Chondrocyte (in vitro differentiated cells): Measurements from ENCODE around the gene CFHR4. TPM values are rescaled to one million over a fixed set of nuclear protein-coding genes. Genes with fewer than 3 reads are reported as not detected.
"Not testable (repeated sequence)": the region's sequence is repeated elsewhere in the genome, so short reads cannot be mapped to it uniquely, and the experiment has no call there.

Experiments used
- DNase-seq: peaks from one replicate; pipeline ENCODE4 v3.0.0; 2021; ENCODE audit warnings: mixed read lengths, low spot score
- H3K27ac Mint-ChIP-seq: one replicate; pipeline ENCODE4 v1.8.0; 2021; ENCODE audit warnings: mild to moderate bottlenecking, moderate library complexity, mixed read lengths; ENCODE audit not compliant: unreplicated experiment
- H3K27me3 Mint-ChIP-seq: 2 replicates; pipeline ENCODE4 v1.8.0; 2021; ENCODE audit warnings: low read depth, mixed read lengths
- H3K36me3 Mint-ChIP-seq: 2 replicates; pipeline ENCODE4 v1.8.0; 2021; ENCODE audit warnings: low read depth, mixed read lengths
- H3K4me1 Mint-ChIP-seq: 2 replicates; pipeline ENCODE4 v1.8.0; 2021; ENCODE audit warnings: low read depth, mild to moderate bottlenecking, mixed read lengths
- H3K4me3 Mint-ChIP-seq: one replicate; pipeline ENCODE4 v1.8.0; 2021; ENCODE audit warnings: mild to moderate bottlenecking, moderate library complexity, mixed read lengths; ENCODE audit not compliant: unreplicated experiment
- H3K9me3 Mint-ChIP-seq: 2 replicates; pipeline ENCODE4 v1.8.0; 2021; ENCODE audit warnings: low read depth, mixed read lengths
- CTCF ChIP-seq: fragments of 200-600 bp; sonication (generic); IDR thresholded peaks from 2 replicates; pipeline ENCODE4 v1.5.0; 2021; ENCODE audit warnings: antibody characterized with exemption, mild to moderate bottlenecking, moderate library complexity
- total RNA-seq: library from RNA; stranded (reverse); gene quantifications from 3 replicates; pipeline ENCODE4 v1.2.1, GENCODE V29; 2021

CFHR4 gene
- total RNA-seq, 1 donor from 2014 or later, result not detected

- Mint-ChIP-seq H3K4me3 (no peak overlapping the region), H3K4me1 (no peaks in the 10 kb centered on the region), H3K36me3 (no peaks in the 10 kb centered on the region), H3K27ac (no peak overlapping the region), H3K27me3 (peaks cover 3% of the 10 kb centered on the region), H3K9me3 (no peaks in the 10 kb centered on the region)
- TF ChIP-seq CTCF, result peak; percentile 29
- DNase-seq, result no peak
Measured at GRCh38 chr1:196902344-196902743, 14.5 kb downstream of the CFHR4 start.

- H3K27me3 Mint-ChIP-seq, result peaks cover 7% of the 10 kb centered on the region
- H3K36me3 Mint-ChIP-seq, result no peaks in the 10 kb centered on the region
- TF ChIP-seq CTCF, result peak; percentile 22
- H3K4me1 Mint-ChIP-seq, result no peaks in the 10 kb centered on the region
- H3K27ac Mint-ChIP-seq, result no peak overlapping the region
- no peaks in the 10 kb centered on the region for H3K9me3 Mint-ChIP-seq
- DNase-seq, result no peak
- H3K4me3 Mint-ChIP-seq, result no peak overlapping the region
Measured at GRCh38 chr1:196910215-196910614, 22.4 kb downstream of the CFHR4 start.

GRCh38 chr1:196912283-196912682, 24.4 kb downstream of the CFHR4 start:
- not testable (repeated sequence) for H3K27ac Mint-ChIP-seq, H3K4me3 Mint-ChIP-seq, H3K4me1 Mint-ChIP-seq, H3K9me3 Mint-ChIP-seq, H3K36me3 Mint-ChIP-seq, DNase-seq, H3K27me3 Mint-ChIP-seq

- not testable (repeated sequence) for DNase-seq, H3K4me3 Mint-ChIP-seq, H3K36me3 Mint-ChIP-seq
Measured at GRCh38 chr1:196926839-196927238, 39.0 kb downstream of the CFHR4 start.

GRCh38 chr1:196932853-196933252, 45.0 kb downstream of the CFHR4 start:
- H3K4me3 Mint-ChIP-seq, H3K36me3 Mint-ChIP-seq, H3K27me3 Mint-ChIP-seq, DNase-seq, H3K27ac Mint-ChIP-seq, H3K9me3 Mint-ChIP-seq, H3K4me1 Mint-ChIP-seq: not testable (repeated sequence)

More at GRCh38 chr1:196926839-196927238, 39.0 kb downstream of the CFHR4 start:
- not testable (repeated sequence) for H3K4me1 Mint-ChIP-seq, H3K9me3 Mint-ChIP-seq, H3K27me3 Mint-ChIP-seq, H3K27ac Mint-ChIP-seq

GRCh38 chr1:196933531-196934189, 45.8 kb downstream of the CFHR4 start:
- H3K27ac Mint-ChIP-seq, result no peak overlapping the region
- H3K4me3 Mint-ChIP-seq, result no peak overlapping the region
- DNase-seq, result peak; percentile 92
- H3K9me3 Mint-ChIP-seq, result no peaks in the 10 kb centered on the region
- peaks cover 4% of the 10 kb centered on the region for H3K27me3 Mint-ChIP-seq
- H3K4me1 Mint-ChIP-seq, result no peaks in the 10 kb centered on the region
- H3K36me3 Mint-ChIP-seq, result no peaks in the 10 kb centered on the region
- TF ChIP-seq CTCF, result no peak

GRCh38 chr1:196941474-196941873, 53.6 kb downstream of the CFHR4 start:
- not testable (repeated sequence) for H3K36me3 Mint-ChIP-seq, H3K27ac Mint-ChIP-seq, H3K9me3 Mint-ChIP-seq, H3K4me1 Mint-ChIP-seq, H3K27me3 Mint-ChIP-seq, H3K4me3 Mint-ChIP-seq
- DNase-seq, result peak; percentile 69

- not testable (repeated sequence) for H3K9me3 Mint-ChIP-seq, DNase-seq, H3K4me1 Mint-ChIP-seq, H3K27me3 Mint-ChIP-seq, H3K4me3 Mint-ChIP-seq, H3K36me3 Mint-ChIP-seq, H3K27ac Mint-ChIP-seq
Measured at GRCh38 chr1:196943568-196943967, 55.7 kb downstream of the CFHR4 start, which contains the start of gene CFHR2. Gene CFHR2 (plus strand): TSS chr1:196943738. CDS start chr1:196943881, 143 bp downstream.
